GM20000 (cell line): ENCODE data around the gene THYN1.

Source experiments
- DNase-seq: peaks from one replicate; pipeline ENCODE4 v3.0.0; 2012; ENCODE audit warnings: low spot score
- CTCF ChIP-seq: IDR thresholded peaks from 2 replicates; pipeline ENCODE4 v1.5.1; 2012; ENCODE audit warnings: mild to moderate bottlenecking, control low read depth; ENCODE audit errors: extremely low read depth, missing control alignments

THYN1 gene

GRCh38 chr11:134226806-134227325 is 26.3 kb downstream of the THYN1 start:
- TF ChIP-seq CTCF, result no peak
- DNase-seq, result no peak

GRCh38 chr11:134224710-134225664 is 28.2 kb downstream of the THYN1 start:
- DNase-seq, result peak; percentile 26
- no peak for TF ChIP-seq CTCF

- peak; percentile 98 for DNase-seq
- TF ChIP-seq CTCF, result no peak
These were observed 29.1 kb downstream of the THYN1 start, which contains the start of the genes NCAPD3 and VPS26B for GRCh38 chr11:134223836-134224709. Gene NCAPD3 (minus strand): TSS chr11:134223967. CDS start chr11:134223926, 41 bp downstream. Gene VPS26B (plus strand): TSS chr11:134224671. CDS start chr11:134225123, 452 bp downstream.

- no peak for TF ChIP-seq CTCF
- no peak for DNase-seq
These were observed 30.0 kb downstream of the THYN1 start for GRCh38 chr11:134223121-134223520.

GRCh38 chr11:134216816-134217215 is 36.3 kb downstream of the THYN1 start:
- no peak for TF ChIP-seq CTCF
- DNase-seq, result no peak

- no peak for TF ChIP-seq CTCF
- DNase-seq, result no peak
These were observed 37.3 kb downstream of the THYN1 start for GRCh38 chr11:134215836-134216235.
